Right lobe of liver (tissue), 4 donors: ENCODE data around the gene ZBTB3.

ENCODE experiments used
- POLR2A ChIP-seq: fragments of 450-650 bp; IDR thresholded peaks from one replicate; pipeline ENCODE4 v1.6.1; 2017; ENCODE audit warnings: antibody characterized with exemption, mild to moderate bottlenecking
- TF ChIP-seq, protein P1 (sequence below), 4 donors: fragments of 200-600 bp in 3 of 4; fragments of 450-650 bp in 1 of 4; IDR thresholded peaks; one replicate each; pipeline versions ENCODE4 v1.5.1 to v1.8.0; 2016 to 2022; ENCODE audit warnings: antibody characterized with exemption in 4 of 4, mild to moderate bottlenecking in 2 of 4
- donor health status: DM: no; HTN: no; CAD: no.
- donor health status: DM: no; HTN: no; CAD: no.
- donor health status: DM: no; HTN: yes; CAD: no.

DNA sequence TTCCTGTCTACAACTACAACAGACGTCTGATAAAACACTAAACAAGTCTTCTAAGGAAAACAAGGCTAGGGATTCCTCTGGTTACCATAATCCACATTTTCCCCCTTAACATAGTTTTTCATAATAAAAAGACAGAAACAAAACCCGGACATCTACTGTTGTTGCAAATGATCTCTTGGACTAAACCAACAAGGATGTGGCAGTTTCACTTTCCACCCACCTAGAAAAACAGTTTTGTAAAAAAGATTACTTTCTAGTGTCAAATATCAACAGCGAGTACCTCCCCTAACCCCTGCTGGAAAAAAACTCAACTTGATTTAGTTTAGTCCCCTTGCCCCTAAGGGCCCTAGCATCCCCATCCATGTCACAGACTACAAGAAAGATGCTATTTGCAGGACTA lies 41.1 kb downstream of the ZBTB3 start:
- TF ChIP-seq, protein P1, sequence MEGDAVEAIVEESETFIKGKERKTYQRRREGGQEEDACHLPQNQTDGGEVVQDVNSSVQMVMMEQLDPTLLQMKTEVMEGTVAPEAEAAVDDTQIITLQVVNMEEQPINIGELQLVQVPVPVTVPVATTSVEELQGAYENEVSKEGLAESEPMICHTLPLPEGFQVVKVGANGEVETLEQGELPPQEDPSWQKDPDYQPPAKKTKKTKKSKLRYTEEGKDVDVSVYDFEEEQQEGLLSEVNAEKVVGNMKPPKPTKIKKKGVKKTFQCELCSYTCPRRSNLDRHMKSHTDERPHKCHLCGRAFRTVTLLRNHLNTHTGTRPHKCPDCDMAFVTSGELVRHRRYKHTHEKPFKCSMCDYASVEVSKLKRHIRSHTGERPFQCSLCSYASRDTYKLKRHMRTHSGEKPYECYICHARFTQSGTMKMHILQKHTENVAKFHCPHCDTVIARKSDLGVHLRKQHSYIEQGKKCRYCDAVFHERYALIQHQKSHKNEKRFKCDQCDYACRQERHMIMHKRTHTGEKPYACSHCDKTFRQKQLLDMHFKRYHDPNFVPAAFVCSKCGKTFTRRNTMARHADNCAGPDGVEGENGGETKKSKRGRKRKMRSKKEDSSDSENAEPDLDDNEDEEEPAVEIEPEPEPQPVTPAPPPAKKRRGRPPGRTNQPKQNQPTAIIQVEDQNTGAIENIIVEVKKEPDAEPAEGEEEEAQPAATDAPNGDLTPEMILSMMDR (IDR thresholded peaks at IDR 0.05), result no peak
- TF ChIP-seq POLR2A, result no peak
